Panc1 (cell line): ENCODE results near the gene R3HDM4. TPM values are rescaled to one million over a fixed set of nuclear protein-coding genes. Genes with fewer than 3 reads are reported as not detected.

Experiments
- ATAC-seq: fragments of 200-7000 bp; cut with Tn5 transposase; 2 replicates; pipeline ENCODE4 v1.9.1; 2020; ENCODE audit warnings: mild to moderate bottlenecking, moderate library complexity
- BruUV-seq: library from RNA; stranded (reverse); fragments of 400-500 nt; replicated peaks from 2 replicates; lab custom pipeline; 2021; lab: Mats Ljungman, UMichigan
- CTCF ChIA-PET: fragments of 300-600 bp; sonication (Branson Sonifier 250); formaldehyde crosslinking; loops from one replicate; lab custom pipeline; 2022; ENCODE audit warnings: antibody characterized with exemption; lab: Charles Lee
- POLR2A ChIA-PET: fragments of 300-600 bp; sonication (Branson Sonifier 250); formaldehyde crosslinking; loops from one replicate; lab custom pipeline; 2022; ENCODE audit warnings: antibody characterized with exemption; lab: Charles Lee
- DNase-seq: peaks from one replicate; pipeline ENCODE4 v3.0.0-alpha.2; 2010; ENCODE audit warnings: low read depth, low spot score
- H3K27ac ChIP-seq: 2 replicates; pipeline ENCODE4 v1.5.1; 2011; ENCODE audit warnings: mild to moderate bottlenecking, low read length, inconsistent platforms
- H3K27me3 ChIP-seq: fragments of 200-500 bp; sonication (Bioruptor generic); 2 replicates; pipeline ENCODE4 v1.6.0; 2014; ENCODE audit warnings: low read length, inconsistent platforms; ENCODE audit not compliant: control insufficient read depth, insufficient read depth
- H3K36me3 ChIP-seq: fragments of 200-500 bp; sonication (Bioruptor generic); 2 replicates; pipeline ENCODE4 v1.5.1; 2014; ENCODE audit warnings: inconsistent platforms, mild to moderate bottlenecking, low read length, moderate library complexity; ENCODE audit not compliant: control insufficient read depth, insufficient read depth
- H3K4me1 ChIP-seq: 2 replicates; pipeline ENCODE4 v1.5.1; 2011; ENCODE audit warnings: inconsistent platforms, mild to moderate bottlenecking, low read length, moderate library complexity; ENCODE audit not compliant: control insufficient read depth, insufficient read depth
- H3K4me3 ChIP-seq, 2 experiments: 2 replicates each; pipeline ENCODE4 v1.5.1; 2011 to 2012; ENCODE audit warnings: low read depth in 2 of 2, low read length in 2 of 2, mild to moderate bottlenecking in 2 of 2, inconsistent platforms in 1 of 2, moderate library complexity in 1 of 2
- H3K9me3 ChIP-seq: fragments of 200-500 bp; sonication (Bioruptor generic); 2 replicates; pipeline ENCODE4 v1.5.1; 2014; ENCODE audit warnings: low read depth, mild to moderate bottlenecking, inconsistent platforms, low read length, moderate library complexity; ENCODE audit not compliant: control insufficient read depth, insufficient read depth
- POLR2AphosphoS5 ChIP-seq: IDR thresholded peaks from 2 replicates; pipeline ENCODE4 v1.6.1; 2012; ENCODE audit warnings: mild to moderate bottlenecking, low read depth, low read length, moderate library complexity
- SIN3A ChIP-seq: IDR thresholded peaks from 2 replicates; pipeline ENCODE4 v1.6.1; 2012; ENCODE audit warnings: low read depth, mild to moderate bottlenecking, low read length, moderate library complexity, borderline replicate concordance; ENCODE audit not compliant: insufficient read depth
- TCF7L2 ChIP-seq: IDR thresholded peaks from 2 replicates; pipeline ENCODE4 v1.6.1; 2011; ENCODE audit warnings: mild to moderate bottlenecking, low read depth, low read length, inconsistent platforms
- in situ Hi-C: cut with HindIII; loops from 2 replicates; pipeline ENCODE4 v1.10.0; 2016; ENCODE audit warnings: low sequenced_read_pairs, low pct_unique_long_range_greater_than_20kb
- intact Hi-C: fragments of 100-400 bp; cut with micrococcal nuclease; formaldehyde crosslinking; loops from one replicate; pipeline ENCODE4 v1.10.0; 2022; ENCODE audit not compliant: unreplicated experiment
- total RNA-seq: library from RNA; stranded (reverse); gene quantifications from one replicate; pipeline ENCODE4 v1.2.1, GENCODE V29; 2021; ENCODE audit not compliant: unreplicated experiment
- TF ChIP-seq, protein P1 (sequence below): fragments of 450-650 bp; IDR thresholded peaks from 2 replicates; pipeline ENCODE4 v1.5.1; 2017; ENCODE audit warnings: mild to moderate bottlenecking
- TF ChIP-seq, protein P2 (sequence below), 2 experiments: IDR thresholded peaks; 2 replicates each; pipeline ENCODE4 v1.6.1; 2011 to 2012; ENCODE audit warnings: low read depth in 2 of 2, control low read depth in 1 of 2, low read length in 1 of 2, mild to moderate bottlenecking in 1 of 2, moderate library complexity in 1 of 2; ENCODE audit not compliant: insufficient read depth in 1 of 2

The R3HDM4 gene
- total RNA-seq, 1 experiment from 2014 or later = 43.5 TPM

DNA sequence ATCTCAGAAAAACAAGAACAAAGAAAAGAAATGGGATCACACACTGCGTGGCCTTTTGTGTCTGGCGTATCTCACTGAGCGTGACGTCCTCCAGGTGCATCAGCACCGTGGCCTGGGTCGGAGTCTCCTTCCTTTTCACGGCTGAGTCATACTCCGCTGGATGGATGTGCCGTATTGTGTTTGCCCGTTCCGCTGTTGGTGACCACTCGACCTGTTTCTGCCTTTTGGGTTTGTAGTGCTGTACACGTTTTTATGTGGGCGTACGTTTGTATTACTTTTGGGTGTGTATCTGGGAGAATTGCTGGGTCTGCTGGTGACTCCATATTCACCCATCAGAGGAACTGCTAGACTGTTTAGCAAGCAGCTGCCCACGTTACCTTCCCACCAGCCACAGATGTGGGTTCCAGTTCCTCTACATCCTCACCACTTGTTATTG is 24.3 kb upstream of the R3HDM4 start:
- no peaks in the 10 kb centered on the region for H3K36me3 ChIP-seq
- ChIA-PET CTCF (no interaction called here), POLR2A (no interaction called here)
- no peak overlapping the region for H3K4me3 ChIP-seq
- no peaks in the 10 kb centered on the region for H3K9me3 ChIP-seq
- peaks cover 28% of the 10 kb centered on the region for H3K4me1 ChIP-seq
- BruUV-seq = no TSS peak
- no peaks in the 10 kb centered on the region for H3K27me3 ChIP-seq
- ATAC-seq (no peak), DNase-seq (no peak)
- H3K27ac ChIP-seq = no peak overlapping the region
- no peak for TF ChIP-seq SIN3A
- TF ChIP-seq, protein P1, sequence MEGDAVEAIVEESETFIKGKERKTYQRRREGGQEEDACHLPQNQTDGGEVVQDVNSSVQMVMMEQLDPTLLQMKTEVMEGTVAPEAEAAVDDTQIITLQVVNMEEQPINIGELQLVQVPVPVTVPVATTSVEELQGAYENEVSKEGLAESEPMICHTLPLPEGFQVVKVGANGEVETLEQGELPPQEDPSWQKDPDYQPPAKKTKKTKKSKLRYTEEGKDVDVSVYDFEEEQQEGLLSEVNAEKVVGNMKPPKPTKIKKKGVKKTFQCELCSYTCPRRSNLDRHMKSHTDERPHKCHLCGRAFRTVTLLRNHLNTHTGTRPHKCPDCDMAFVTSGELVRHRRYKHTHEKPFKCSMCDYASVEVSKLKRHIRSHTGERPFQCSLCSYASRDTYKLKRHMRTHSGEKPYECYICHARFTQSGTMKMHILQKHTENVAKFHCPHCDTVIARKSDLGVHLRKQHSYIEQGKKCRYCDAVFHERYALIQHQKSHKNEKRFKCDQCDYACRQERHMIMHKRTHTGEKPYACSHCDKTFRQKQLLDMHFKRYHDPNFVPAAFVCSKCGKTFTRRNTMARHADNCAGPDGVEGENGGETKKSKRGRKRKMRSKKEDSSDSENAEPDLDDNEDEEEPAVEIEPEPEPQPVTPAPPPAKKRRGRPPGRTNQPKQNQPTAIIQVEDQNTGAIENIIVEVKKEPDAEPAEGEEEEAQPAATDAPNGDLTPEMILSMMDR = no peak
- intact Hi-C loops (no loop called here), in situ Hi-C loops (no loop called here)

DNA sequence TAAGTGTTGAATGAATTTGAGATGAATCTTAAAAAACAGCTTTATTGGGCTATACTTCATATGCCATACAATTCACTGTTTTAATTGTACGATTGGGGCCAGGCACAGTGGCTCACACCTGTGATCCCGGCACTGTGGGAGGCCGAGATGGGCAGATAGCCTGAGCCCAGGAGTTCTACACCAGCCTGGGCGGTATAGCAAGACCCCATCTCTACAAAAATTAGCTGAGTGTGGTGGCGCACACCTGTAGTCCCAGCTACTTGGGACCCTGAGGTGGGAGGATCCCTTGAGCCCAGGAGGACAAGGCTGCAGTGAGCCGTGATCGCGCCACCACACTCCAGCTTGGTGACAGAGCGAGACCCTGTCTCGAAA is 23.1 kb upstream of the R3HDM4 start:
- Histone ChIP-seq H3K27me3 (no peaks in the 10 kb centered on the region), H3K36me3 (no peaks in the 10 kb centered on the region), H3K27ac (no peak overlapping the region), H3K4me1 (peaks cover 28% of the 10 kb centered on the region), H3K4me3 (no peak overlapping the region), H3K9me3 (no peaks in the 10 kb centered on the region)
- intact Hi-C loops (no loop called here), in situ Hi-C loops (no loop called here)
- CTCF ChIA-PET = no interaction called here
- POLR2A ChIA-PET = no interaction called here
- DNase-seq (no peak), ATAC-seq (no peak)
- TF ChIP-seq SIN3A = no peak
- BruUV-seq = no TSS peak

DNA sequence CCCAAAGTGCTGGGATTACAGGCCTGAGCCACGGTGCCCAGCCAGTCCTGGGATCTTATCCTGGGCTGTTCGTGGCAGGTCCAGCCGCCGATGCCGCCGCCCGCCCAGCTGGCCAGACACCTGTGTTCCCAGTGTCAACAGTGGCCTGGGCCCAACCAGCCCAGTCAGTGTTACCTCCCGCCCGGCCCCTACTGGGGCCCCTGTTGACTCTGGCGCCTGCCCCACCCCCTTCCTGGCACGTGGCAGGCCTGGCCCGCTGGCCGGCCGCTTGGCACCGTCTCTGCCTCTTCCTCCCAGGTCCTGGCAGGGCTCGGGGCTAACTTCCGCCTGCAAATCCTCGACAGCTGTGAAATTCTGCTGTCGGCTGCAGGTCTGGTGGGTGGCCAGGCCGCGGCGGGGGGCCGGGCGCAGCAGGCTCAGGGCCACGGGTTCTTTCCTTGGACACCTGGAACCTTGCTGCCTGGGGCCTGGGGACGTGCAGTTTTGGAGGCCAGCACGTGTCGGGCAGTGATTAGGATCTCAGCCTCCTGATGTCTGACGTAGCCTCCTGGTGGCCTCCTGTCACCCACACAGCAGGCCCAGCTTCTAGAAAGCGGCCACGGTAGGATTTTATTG is 22.0 kb upstream of the R3HDM4 start:
- Histone ChIP-seq H3K27ac (peak overlapping the region; percentile 17; the same call in 1 of the 2 replicates), H3K36me3 (no peaks in the 10 kb centered on the region)
- in situ Hi-C loops = no loop called here

More for the DNA sequence above, 22.0 kb upstream of the R3HDM4 start:
- H3K9me3 ChIP-seq = no peaks in the 10 kb centered on the region
- intact Hi-C loops = no loop called here
- TF ChIP-seq POLR2AphosphoS5 (no peak), SIN3A (no peak), TCF7L2 (no peak)
- TF ChIP-seq, protein P1 = no peak
- TF ChIP-seq, protein P2, sequence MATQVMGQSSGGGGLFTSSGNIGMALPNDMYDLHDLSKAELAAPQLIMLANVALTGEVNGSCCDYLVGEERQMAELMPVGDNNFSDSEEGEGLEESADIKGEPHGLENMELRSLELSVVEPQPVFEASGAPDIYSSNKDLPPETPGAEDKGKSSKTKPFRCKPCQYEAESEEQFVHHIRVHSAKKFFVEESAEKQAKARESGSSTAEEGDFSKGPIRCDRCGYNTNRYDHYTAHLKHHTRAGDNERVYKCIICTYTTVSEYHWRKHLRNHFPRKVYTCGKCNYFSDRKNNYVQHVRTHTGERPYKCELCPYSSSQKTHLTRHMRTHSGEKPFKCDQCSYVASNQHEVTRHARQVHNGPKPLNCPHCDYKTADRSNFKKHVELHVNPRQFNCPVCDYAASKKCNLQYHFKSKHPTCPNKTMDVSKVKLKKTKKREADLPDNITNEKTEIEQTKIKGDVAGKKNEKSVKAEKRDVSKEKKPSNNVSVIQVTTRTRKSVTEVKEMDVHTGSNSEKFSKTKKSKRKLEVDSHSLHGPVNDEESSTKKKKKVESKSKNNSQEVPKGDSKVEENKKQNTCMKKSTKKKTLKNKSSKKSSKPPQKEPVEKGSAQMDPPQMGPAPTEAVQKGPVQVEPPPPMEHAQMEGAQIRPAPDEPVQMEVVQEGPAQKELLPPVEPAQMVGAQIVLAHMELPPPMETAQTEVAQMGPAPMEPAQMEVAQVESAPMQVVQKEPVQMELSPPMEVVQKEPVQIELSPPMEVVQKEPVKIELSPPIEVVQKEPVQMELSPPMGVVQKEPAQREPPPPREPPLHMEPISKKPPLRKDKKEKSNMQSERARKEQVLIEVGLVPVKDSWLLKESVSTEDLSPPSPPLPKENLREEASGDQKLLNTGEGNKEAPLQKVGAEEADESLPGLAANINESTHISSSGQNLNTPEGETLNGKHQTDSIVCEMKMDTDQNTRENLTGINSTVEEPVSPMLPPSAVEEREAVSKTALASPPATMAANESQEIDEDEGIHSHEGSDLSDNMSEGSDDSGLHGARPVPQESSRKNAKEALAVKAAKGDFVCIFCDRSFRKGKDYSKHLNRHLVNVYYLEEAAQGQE (IDR thresholded peaks at IDR 0.05; ENCODE audit: insufficient read depth in 1 of 2, low read depth in 2 of 2, low read length in 1 of 2) = no peak
- peaks cover 24% of the 10 kb centered on the region for H3K4me1 ChIP-seq
- no TSS peak for BruUV-seq
- POLR2A ChIA-PET = no interaction called here
- H3K4me3 ChIP-seq = no peak overlapping the region
- peak; percentile 76 for ATAC-seq
- no peak for DNase-seq
- CTCF ChIA-PET = no interaction called here
- no peaks in the 10 kb centered on the region for H3K27me3 ChIP-seq
